HuH-7.5 (cell line): ENCODE measurements around the gene NLK.
"Not testable (repeated sequence)": the region's sequence is repeated elsewhere in the genome, so short reads cannot be mapped to it uniquely, and the experiment has no call there.

ENCODE experiments used
- DNase-seq: peaks from one replicate; pipeline ENCODE4 v3.0.0; 2011; ENCODE audit warnings: low spot score

Gene NLK

DNA sequence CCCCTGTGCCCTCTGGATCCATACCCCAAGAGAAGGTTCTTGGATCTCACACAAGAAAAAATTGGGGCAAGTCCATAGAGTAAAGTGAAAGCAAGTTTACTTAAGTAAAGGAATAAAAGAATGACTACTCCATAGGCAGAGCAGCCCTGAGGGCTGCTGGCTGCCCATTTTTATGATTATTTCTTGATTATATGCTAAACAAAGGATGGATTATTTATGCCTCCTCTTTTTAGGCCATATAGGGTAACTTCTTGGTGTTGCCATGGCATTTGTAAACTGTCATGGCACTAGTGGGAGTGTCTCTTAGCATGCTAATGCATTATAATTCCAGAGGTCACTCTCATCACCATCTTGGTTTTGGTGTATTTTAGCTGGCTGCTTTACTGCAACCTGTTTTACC, 70.8 kb downstream of the NLK start:
- no peak for DNase-seq

DNA sequence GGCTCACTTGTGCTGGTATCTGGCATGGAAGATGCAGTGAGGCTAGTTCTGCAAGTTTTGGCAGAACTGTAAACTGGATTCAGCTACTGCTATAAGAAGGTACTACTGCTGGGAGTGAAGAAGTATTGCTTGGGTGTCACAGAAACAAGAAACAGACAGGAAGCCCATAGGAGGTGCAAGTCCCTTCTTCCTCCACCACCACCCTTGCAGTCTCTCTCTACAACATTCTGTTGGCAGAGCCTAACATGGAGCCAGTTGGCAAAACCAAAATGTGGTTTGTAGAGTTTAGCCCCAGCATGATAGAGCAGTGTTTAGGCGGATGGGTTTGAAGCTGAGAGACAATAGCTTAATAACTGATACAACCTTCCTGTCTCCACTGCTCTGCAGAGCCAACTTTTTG, 72.6 kb downstream of the NLK start:
- DNase-seq, result no peak

DNA sequence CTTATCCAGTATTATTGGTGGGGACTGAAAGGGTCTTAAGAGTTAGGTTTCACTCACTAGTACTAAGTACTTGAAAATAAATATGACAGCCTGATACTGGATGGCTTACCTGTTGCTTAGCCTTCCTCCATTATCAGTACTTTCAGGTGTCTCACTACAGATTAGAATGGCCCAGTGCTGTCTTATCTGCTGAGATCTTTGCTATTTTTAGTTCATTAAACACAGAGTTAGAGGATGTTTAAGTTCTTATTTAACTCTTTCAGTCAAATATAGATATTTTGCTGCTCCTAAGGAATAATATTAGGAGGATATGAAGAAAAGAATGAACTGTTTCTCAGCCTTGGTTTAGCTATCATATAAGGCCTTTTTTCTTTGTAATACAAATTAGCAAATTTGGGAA, 74.8 kb downstream of the NLK start:
- no peak for DNase-seq

DNA sequence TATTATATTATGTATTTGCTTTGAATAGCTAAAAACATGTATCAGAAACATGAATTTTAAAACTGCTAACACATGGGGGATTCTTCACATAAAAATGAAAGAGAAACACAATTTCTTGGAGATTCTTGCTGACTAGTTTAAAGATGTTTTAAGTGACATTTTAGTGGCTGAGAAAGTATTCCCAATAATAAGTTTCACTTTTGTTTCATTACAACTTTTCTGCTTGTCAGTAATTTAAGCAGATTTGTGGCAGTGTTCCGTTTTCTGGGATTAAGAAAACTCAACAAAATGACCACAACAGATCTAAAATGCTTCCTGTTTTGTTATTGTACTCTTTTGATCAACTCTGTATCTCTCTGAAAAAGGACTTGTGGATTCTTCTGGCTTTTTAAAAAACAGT, 75.9 kb downstream of the NLK start:
- DNase-seq, result no peak

DNA sequence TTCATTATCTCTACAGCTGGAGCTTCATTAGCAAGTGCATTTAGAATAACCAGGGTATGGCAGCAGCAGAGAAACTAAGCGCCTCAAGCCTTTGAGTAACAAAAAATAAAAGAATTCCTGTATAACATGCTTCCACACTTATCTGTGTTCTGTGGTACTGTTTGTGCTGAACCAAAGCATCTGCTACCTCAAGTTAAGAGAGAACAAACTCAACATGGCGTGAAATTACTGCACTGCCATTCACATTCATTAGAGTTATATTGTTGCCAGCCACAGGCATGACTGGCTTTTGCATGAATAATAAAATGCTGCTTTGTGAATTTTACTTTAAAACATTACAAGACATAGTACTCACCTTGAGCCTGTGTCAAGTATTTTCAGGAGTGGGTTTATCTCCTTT, 76.6 kb downstream of the NLK start:
- no peak for DNase-seq

DNA sequence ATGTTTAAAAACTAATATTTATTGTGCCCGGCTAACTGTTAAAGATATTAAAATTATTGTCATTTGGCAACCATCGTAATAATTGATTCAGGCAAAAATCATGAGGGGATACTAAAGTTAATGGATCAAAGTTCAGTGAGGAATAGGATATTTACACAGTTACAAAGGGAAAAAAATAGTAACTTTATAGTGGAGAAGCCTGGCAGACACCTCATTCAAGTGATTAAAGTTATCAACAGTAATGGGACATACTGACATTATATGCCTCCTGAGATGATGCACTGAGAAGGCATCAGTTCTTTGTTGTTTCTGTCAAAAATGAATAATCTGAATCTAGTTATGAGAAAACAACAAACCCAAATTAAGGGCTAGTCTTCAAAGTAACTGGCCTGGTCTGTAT, 77.1 kb downstream of the NLK start:
- DNase-seq, result no peak

DNA sequence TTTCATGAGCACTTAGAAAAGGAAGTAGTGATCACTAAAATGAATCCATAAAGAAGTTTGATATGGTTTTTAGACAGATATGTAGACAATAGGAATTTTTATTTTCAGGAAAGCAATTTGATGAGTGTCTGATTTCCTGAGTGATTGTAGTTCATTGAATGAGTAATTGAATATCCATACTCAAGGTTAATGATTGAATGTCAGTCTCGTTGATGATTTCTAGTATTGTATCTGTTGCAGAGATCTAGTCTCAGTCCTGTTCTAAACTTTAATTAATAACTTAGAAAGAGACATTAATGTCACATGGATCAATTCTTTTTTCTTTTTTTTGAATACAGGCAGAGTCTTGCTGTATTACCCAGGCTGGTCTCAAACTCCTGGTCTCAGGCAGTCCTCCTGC, 78.3 kb downstream of the NLK start:
- DNase-seq, result no peak

DNA sequence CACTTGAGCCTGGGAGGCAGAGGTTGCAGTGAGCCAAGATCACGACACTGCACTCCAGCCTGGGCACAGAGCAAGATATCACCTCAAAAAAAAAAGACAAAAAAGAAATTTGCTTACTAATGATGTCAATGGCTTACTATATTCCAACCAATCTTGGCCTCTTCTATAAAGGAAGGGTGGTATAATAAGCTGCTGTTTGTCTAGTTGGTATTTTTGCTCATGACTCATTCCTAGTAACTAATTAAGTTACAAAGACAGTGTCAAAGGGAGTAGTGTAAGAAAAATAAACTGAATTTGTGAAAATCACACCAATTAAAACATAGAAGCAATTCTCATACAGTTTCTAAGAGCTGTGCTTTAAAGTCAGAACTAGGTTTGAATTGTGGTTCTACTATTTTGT, 82.5 kb downstream of the NLK start:
- DNase-seq, result no peak

DNA sequence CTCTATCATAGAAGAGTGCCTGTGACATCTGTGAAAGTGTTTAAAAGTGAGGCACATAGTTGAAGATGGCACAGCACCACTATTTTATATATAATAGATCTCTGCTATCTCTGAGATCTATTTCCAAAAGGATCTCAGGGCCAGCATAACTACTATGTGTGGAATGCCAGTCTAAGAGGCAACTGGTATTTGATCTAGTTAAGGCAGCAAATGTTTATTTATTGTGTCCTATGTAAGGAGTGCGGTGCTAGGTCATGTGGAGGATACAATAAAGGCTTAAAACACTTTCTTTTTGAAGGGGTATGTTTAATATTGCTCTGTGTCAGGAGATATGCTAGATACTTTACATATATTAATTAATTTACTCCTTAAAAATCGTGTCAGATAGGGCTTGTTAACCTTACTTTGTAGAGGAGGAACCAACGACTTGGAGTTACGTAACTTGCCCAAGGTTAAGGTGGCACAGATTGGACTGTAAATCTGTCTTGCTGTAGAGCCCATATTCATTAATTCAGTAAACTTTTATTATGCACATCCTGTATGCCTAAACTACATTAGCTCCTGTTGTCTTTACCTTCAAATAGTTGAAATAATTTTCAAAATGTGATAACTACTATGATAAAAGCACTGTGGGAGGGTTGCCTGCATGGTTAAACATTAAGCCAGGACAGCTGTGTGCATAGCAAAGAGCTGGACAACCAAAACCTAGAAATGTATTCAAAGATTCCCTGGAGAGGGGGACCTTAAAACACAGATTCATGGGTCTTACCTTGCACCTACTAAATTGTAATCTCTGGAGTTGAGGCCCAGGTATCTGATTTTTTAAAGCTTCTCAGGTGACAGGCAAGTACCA, 83.3 kb downstream of the NLK start:
- no peak for DNase-seq

DNA sequence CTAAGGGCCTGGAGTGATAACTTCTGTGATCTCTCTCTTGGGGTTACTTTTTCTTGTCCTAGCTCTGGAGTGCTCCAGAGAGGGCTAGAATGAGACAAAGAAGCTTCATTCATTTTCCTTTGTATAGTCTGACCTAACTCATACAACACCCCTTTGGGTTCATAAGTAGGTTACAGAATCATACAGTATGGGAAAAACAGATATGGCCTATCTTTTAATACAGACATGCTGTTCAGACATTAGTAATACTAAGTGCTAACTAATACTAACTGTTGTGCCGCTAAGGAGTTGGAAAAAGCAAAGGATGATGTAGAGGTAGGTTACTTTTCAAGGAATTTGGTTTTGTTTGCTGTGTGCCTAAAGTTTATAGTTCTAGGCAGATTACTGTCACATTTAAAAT, 84.7 kb downstream of the NLK start:
- no peak for DNase-seq

DNA sequence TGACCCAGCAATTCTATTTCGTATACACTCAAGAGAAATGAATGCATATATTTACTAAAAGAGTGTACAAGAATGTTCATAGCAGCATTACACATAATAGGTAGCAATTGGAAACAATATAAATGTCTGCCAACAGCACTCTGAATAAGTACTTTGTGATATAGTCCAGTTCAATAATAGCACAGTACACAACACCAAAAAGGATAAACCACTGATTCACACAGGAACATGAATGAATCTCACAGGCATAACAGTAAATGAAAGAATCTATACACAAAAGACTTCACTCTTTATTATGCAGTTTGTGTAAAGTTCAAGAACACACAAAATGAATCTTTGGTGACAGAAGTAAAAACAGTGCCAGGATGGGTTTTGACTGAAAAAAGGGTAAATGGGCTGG, 86.3 kb downstream of the NLK start:
- no peak for DNase-seq

DNA sequence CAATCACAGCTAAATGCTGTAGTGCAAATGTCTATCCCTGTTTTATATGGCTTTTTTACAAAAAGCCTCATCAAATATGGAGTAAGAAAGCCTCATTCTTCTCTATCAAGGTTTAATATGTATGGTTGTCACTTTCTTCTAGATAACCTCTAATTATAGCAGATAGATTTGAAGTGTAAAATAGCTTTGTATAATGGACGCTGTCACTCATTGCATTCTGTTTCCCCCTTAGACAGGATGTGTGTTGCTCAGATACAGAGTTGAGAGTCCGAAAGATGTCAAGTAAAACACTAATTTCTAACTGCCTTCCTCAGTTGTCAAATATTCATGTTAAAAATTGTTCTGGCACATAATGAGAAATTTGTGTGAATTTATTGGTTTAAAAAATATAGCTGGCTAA, 88.0 kb downstream of the NLK start:
- DNase-seq, result no peak

DNA sequence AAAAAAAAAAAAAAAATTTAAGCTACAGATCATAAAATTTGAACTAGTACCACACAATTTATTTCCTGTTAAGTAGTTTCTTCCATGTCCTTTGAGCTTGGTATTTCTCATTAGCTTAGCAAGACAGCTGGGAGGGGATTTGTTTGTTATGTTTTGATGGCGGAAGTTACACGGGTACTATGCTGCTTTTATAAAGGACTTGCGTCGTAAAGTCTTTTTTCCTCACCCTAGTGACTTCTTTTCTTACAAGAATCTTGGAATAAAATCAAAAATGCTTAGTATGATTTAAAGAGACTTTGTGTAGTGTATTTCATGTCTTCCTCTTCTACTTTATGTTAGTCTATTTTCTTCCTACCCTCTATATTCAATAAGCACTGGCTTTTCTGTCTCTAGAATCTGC, 89.1 kb downstream of the NLK start:
- no peak for DNase-seq

DNA sequence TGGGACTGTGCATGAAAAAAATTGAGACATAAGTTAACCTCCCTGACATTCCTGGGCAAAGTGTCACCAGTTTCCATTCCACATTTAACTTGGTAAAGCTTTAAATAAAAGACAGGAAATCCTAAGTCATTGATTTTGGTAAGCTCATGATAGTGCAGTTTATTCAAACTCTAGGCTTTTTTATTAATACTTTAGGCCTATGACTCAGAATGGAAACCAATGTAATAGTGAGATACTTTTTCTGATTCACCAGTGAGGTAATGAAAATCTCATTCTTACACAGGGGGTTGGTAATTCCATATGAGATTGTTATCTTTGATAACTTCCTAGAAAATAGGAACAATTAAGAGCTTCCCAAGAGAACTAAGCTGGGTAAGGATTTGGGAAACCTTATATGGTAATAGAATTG, 91.1 kb downstream of the NLK start:
- DNase-seq, result no peak

DNA sequence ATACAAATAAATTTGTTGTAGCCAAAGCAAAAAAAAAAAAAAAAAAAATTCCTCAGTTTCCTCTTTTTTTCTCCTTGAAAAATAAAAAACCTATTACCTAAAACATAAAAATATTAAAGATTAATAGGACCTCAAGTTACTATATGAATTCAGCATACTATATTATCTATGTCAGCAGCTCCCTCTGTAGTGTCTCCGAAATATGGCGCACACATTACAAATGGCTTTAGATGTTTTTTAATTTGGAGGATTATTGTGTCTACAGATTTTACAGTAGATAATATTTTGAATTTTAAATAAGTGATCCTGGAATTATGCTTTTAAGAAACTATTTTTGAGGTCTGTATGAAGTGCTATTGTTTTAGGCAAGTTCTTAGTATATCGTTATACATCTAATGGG, 94.4 kb downstream of the NLK start:
- DNase-seq, result no peak

DNA sequence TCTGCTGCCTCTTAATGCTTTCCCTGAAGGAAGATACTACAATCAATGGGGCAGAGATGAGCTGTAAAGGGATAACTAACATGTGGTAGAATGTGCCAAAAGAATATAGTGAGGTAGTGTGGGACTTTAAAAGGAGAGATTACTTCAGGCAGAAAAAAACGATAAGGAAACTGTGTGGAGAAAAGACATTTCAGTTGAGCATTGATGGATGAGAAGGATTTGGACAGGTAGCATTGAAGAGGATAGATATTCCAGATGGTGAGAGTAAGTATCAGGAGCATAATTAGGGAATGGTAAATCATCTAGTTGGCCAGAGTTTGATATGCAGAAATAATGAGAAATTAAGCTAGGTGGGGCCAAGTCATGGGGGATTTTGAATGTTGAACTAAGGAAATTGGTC, 97.3 kb downstream of the NLK start:
- no peak for DNase-seq

DNA sequence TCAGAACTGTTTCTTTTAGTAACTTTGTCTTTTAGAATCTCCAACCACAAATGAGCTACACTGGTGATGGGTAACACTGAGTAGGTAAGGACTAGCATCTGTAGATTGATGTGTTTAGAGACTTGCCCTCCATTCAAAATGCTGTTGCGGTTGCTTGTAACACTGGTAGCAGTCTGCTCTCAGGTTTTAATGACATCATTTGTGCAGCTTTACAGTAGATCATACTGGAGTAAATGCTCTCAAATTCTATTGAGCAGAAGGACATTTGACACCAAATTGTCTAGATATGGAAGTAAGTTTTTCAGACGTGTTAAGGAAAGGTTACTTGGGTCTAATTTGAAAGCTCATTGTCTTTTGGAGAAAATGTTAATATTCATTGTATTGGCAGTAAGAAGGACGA, 98.8 kb downstream of the NLK start:
- DNase-seq, result no peak

DNA sequence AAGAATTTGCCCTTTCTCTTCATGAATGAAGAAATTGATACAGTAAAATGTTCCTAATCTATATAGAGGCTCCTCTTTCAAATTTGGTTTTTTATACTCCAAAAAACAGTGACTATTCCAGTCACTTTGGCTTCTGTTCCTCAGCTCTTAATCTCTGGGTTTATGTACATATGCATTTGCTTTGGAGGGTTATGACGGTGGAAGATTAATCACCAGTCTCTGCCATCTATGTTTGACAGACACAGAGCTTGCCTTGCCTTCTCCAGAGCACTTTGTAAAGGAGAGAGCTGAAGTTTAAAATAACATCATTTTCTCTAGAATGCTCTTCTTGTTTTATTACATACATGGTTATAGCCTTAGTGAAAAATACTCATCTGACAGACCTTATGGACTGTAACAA, 99.3 kb downstream of the NLK start:
- DNase-seq, result no peak

DNA sequence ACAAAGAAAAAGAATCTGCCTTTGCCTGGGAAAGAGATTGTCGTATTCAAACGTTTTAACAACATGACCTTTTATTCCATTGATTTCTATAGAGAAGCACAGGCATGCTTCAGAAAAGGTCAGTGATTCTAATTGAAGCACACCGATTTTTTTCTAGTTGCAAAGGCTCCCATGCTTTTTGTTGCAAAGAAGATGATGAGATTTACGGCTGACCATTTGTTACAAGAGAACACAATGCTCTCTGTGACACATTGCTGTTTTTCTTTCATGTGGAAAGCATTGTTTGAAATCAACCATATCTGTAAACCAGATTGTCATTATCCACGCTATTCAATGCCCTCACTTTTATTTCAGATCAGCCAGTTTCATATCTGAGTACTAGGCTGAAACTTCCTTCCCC, 99.8 kb downstream of the NLK start:
- DNase-seq, result no peak

DNA sequence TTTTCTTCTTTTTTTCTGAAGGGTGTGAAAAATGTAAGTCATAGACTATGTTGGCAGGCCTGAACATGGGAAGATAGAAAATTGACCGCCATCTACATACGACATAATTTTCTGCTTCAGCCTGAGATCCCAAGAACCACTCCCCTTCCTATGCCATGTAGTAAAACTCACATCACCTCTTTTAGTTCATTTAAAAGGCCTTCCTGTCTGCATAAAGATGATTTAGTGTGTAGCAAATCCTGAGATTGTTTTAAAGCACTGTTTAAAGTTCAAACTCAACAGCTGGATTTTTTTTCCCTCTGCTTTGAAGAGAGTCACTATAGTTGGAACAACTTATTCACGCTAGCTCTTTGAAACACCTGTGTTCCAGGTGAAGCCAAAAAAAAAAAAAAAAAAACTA, 101.5 kb downstream of the NLK start:
- no peak for DNase-seq

DNA sequence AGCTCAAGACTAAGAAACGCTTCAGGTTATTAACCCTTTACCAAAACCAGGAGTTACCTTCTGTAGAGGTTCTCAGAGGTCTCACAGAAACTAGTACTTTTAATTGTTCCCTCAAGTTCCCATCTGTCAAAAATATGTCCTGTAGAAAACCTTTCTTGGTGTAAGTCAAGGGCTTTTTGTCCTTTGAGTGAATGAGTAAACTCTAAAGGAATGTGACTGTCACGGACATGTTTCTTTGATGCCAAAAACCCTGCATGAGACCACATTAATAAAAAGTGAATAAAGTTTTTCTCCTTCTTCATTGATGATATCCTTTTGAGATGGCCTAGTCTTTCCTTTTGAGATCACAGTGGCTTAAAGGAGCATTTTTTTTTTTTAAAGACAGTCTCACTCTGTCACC, 102.9 kb downstream of the NLK start:
- DNase-seq, result no peak

DNA sequence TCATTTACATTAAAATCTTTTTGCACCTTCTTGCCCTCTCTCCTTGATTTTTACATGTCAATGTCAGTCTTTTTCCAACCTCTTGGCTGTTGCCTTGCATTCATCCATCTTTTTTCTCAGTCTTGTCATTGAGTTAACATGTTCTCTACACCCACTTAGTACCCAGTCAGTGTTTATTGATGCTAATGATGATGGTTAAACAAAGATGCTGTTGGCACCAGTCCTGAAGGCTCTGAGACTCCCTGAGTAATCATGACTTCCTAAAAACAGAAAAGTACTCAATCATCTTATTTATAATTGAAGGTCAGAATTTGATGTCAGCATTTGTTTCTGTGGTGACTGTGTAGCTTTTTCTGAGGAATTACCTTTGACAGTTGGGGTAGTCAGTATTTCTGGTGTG, 104.5 kb downstream of the NLK start:
- DNase-seq, result no peak

DNA sequence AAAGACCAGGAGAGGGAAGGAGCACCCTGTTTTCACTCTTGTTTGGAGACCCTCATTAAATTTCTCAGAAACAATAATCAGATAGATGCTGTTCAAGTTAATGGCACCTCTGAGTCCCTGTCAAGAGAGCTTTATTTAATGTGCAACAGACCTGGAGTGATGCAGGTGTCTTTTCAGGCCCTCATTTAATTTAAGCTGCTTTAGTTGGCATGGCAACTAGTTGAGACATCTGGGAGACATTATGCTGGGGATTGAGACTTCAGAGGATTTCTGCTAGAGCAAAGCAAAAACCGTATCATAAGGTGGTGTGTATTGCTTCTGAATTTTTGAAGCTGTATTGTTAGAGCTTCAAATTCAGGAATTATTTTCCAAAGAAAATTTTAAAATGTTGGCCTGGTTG, 108.5 kb downstream of the NLK start:
- no peak for DNase-seq

DNA sequence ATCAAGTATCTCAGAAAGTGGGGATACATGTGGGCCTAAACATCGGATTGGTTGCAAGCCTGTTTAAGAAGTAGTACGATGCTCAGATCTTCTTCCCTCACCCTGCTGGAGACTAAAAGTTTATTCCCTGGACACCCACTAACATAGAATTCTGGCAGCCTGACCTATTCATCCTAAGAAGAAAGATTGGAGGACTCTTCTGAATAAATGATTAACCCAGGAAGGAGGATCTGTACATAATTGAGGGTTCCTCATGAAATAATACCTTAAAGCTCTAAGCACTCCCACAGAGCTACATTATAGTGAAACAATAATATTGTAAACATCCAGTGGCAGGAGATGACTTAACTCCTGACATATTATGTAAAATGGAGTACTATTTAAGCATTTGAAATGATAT, 111.7 kb downstream of the NLK start:
- DNase-seq, result no peak

DNA sequence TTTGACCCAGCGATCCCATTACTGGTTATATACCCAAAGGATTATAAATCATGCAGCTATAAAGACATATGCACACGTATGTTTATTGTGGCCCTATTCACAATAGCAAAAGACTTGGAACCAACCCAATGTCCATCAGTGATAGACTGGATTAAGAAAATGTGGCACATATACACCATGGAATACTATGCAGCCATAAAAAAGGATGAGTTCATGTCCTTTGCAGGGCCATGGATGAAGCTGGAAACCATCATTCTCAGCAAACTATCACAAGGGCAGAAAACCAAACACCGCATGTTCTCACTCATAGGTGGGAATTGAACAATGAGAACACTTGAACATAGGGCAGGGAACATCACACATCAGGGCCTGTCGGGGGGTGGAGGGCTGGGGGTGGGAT, 112.9 kb downstream of the NLK start:
- DNase-seq, result not testable (repeated sequence)
